M059J (cell line): ENCODE data around the gene MKRN2. TPM values are rescaled to one million over a fixed set of nuclear protein-coding genes. Genes with fewer than 3 reads are reported as not detected.
A peak's percentile ranks its signal among the peaks of the same experiment; 100 is the strongest.

Source experiments
- DNase-seq: peaks from one replicate; pipeline ENCODE4 v3.0.0-alpha.2; 2012; ENCODE audit warnings: low read depth
- total RNA-seq: library from RNA; depleted of rRNA; stranded (reverse); fragments of >200 nt; shearing (Covaris generic); gene quantifications from 2 replicates; pipeline ENCODE4 v1.2.3, GENCODE V29; 2014

Gene MKRN2
- total RNA-seq, 1 experiment from 2014 or later = 33.5 TPM

- DNase-seq = peak; percentile 46
Observed at GRCh38 chr3:12553921-12554391, 2.9 kb upstream of the MKRN2 start.

GRCh38 chr3:12556314-12556689 is 585 bp upstream of the MKRN2 start:
- DNase-seq = no peak

- peak; percentile 14 for DNase-seq
Observed at GRCh38 chr3:12557473-12558100, 700 bp downstream of the MKRN2 start.

GRCh38 chr3:12558706-12559105 is 1.8 kb downstream of the MKRN2 start:
- DNase-seq = no peak

- no peak for DNase-seq
Observed at GRCh38 chr3:12559520-12559919, 2.6 kb downstream of the MKRN2 start.

- DNase-seq = no peak
Observed at GRCh38 chr3:12560505-12561190, 3.8 kb downstream of the MKRN2 start.

DNA sequence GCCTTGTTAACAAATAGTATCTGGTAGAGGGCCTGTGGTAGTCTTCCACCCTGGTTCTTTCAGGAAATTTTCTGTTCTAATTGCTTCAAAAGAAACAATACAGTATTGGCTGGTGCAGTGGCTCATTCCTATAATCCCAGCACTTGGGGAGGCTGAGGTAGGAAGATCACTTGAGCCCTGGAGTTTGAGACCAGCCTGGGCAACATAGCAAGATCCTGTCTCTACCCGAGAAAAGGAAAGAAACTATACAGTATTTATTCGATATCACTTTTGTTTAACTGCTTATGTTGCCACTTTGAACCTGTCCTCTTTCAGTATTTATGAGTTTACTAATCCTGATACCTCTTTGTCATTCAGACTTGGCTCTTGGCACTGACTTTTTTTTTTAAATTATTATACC is 4.5 kb downstream of the MKRN2 start:
- DNase-seq = no peak

DNA sequence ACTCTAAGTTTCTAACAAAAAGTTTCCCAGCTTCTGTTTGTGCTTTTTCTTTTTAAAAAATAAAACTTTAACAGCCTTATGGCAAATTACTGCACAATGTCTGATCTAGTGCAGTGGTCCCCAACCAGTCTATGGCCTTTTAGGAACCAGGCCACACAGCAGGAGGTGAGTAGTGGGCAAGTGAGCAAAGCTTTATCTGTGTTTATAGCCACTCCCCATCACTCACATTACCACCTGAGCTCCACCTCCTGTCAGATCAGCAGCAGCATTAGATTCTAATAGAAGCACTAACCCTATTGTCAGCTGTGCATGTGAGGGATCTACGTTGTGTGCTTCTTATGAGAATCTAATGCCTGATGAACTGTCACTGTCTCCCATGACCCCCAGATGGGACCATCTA is 5.6 kb downstream of the MKRN2 start:
- DNase-seq = no peak

GRCh38 chr3:12566976-12567375 is 10.1 kb downstream of the MKRN2 start:
- DNase-seq = no peak

DNA sequence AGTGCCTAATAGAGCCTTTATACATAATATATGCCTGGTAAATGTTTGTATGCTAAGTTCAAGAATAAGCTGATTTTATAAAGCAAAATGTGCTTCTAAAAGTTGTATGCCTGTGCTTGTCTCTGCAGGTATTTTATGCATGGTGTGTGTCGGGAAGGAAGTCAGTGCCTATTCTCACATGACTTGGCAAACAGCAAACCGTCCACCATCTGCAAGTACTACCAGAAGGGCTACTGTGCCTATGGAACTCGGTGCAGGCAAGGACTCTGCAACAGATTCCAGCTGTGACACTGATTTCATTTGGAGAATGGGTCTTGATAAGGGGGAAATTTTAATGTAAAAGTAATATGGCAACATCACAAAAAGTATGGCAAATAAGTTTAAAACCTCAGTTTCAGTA is 11.9 kb downstream of the MKRN2 start:
- no peak for DNase-seq

DNA sequence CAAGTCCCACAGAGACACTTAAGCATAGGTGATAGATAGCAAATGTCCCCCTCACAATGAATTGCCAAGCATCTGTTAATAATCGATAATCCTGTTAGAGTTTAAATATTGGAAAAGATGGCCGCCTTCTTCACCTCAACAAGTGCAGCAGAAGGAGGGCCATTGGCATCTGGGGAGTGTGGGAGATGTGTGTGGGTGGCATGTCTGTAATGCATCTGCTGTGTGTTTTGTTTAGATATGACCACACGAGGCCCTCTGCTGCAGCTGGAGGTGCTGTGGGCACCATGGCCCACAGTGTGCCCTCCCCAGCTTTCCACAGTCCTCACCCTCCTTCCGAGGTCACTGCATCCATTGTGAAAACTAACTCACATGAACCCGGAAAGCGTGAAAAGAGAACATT is 12.9 kb downstream of the MKRN2 start:
- no peak for DNase-seq

DNA sequence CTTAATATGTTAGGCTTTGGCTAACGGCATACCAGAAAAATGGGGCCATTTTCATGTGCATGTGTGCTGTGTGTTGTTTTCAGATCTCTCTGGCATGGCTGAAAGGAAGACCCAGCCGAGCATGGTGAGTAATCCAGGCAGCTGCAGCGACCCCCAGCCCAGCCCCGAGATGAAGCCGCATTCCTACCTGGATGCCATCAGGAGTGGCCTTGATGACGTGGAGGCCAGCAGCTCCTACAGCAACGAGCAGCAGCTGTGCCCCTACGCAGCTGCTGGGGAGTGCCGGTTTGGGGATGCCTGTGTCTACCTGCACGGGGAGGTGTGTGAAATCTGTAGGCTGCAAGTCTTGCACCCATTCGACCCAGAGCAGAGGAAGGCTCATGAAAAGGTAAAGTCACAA is 15.1 kb downstream of the MKRN2 start:
- no peak for DNase-seq

DNA sequence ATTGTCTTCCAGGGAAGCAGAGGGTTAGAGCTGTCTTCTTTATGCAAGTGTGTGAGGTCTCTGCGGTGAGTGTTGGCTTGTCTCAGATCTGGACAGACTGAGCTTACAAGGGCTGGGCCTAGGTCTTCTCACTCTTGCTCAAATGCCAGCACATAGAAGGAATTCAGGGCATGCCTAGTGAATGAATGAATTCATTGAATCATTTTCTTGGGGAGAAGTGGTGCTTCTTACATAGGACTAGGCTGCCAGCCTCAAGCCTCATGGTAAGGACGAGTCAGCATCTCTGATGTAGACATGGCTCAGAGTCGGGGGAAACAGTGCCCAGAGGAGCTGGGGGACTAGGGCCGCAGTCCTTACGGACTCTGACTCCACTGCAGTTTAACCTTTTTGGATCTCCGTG is 17.2 kb downstream of the MKRN2 start:
- no peak for DNase-seq

DNA sequence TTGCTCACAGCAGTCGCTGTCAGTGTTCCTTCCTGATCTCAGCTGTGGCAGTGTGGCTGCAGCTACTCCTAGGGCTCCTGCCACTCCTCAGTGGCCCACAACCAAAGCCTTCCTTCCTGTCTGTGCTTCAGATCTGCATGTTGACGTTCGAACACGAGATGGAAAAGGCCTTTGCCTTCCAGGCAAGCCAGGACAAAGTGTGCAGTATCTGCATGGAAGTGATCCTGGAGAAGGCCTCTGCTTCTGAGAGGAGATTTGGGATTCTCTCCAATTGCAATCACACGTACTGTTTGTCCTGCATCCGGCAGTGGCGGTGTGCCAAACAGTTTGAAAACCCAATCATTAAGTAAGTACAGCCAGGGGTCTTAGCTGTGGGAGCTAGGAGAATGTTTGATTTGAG is 17.8 kb downstream of the MKRN2 start:
- no peak for DNase-seq

DNA sequence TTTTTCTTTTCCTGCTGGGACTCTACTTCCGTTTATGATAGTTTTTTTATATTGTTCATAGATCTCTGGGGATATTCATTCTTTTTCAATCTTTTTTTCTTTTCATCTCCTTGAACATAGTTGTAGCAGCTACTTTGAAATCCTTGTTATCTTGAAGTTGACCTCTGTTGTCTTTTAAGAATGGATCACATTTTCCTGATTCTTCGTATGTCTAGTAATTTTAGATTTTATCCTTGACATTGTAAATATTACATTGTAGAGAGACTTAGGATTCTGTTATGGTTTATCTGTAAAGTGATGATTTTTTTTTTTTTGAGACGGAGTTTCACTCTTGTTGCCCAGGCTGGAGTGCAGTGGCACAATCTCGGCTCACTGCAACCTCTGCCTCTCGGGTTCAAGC is 20.5 kb downstream of the MKRN2 start:
- no peak for DNase-seq

DNA sequence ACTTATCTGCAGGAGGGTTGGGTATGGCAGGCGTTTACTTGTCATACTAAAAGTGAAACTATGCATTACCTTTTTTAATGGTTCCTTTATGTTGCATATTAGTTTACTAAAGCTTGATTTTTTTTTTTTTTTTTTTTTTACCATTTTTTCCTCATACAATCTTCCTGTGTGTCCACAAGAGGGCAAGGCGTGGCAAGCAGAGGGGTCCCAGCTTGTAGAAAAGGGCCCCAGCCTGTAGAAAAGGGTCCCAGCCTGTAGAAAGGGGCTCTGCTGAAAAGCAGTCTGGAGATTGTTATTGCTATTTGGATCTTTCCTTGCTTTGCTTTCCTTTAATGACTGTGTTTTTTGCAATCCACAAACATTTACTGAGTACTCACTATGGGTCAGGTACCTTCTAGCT is 21.9 kb downstream of the MKRN2 start:
- DNase-seq = no peak

DNA sequence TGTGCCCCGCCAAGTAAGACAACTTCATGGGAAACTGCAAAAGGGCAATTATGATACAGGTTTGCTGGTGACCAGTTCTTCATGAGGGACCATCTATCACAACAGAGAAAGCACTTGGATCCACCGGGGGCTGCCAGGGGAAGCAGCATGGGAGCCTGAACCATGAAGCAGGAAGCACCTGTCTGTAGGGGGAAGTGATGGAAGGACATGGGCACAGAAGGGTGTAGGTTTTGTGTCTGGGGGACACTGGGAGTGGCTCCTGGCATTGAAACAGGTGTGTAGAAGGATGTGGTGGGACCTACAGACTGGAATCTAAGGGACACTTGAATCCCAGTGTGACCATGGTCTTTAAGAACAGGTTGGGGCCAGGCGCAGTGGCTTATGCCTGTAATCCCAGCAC is 22.6 kb downstream of the MKRN2 start:
- no peak for DNase-seq

- DNase-seq = peak; percentile 63
Observed at GRCh38 chr3:12579905-12580304, 23.0 kb downstream of the MKRN2 start.

DNA sequence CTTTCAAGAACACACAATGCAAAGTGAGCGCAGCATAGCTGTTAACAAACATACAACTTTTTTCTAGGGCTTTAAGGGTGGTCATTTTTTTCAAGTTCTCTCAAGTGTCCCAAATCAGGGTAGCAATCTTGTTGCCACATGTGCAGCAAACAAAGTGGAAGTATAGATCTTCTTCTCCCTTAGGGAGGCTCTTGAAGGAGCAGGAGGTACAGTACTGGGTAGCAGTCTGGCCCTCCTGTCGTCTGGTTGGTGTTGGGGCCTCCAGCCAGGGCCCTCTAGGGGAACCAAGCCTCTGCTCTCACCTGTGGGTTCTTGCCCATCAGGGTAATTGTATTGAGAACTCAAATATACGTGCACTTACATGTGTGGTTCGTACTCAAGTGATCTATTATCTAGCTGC is 25.8 kb downstream of the MKRN2 start:
- DNase-seq = no peak

GRCh38 chr3:12583280-12583679 is 26.4 kb downstream of the MKRN2 start:
- DNase-seq = no peak

DNA sequence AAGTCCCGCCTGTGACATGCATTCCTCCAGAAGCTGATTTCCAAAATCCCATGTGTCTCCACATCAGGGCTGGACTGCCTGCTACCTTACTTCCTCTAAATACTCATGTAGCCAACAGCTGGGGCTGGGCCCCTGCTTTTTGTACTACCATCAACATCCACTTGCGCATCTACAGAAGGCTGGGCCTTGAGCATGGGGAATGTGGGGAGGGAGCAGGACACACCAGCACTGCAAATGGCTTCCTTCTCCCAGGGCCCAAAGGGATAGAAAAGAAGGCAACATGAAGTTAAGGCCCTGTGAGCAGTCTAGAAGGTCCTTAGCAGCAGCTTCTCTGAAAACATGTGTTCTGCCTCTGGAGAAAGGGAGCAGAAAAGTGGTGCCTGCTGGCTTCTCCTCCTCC is 27.2 kb downstream of the MKRN2 start:
- no peak for DNase-seq

DNA sequence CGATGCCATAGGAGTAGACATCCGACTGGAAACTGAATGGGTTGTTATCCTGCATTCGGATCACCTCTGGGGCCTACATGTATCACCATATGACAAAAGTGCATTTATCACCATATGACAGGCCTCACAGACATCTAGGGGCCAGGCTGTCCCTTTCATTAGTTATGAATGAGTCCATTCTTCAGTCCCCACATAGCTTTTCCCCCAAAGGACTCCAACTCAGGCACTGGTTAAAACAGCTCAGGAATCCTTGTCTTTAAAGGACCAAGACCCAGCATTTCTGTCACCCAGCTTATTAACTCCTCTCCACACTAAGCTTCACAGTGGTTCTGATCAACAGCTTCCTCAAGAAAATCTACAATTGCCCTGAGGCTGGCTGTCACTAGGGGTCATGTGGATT is 28.3 kb downstream of the MKRN2 start:
- no peak for DNase-seq

- no peak for DNase-seq
Observed at GRCh38 chr3:12585970-12586369, 29.1 kb downstream of the MKRN2 start.

DNA sequence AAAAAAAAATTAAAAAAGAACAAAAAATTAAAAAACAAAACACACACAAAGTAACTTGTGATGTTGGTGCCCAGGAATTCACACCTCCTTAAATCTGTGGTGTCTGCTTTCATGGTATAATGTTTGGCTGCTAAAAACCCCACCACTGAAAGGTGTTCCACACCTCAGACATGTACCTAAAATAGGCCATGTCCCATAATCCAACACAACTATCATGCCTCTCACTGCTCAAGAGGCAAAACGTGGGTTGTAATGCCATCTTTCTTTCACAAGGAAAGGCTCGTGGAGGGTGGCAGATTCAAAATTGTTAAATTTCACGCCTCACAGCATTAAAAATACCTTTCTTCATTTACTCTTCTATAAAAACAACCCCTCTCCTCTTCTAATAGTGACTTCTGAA is 29.5 kb downstream of the MKRN2 start:
- DNase-seq = no peak
